D721Med (cell line): Measurements from ENCODE around the gene CEBPA.

Source experiments
- DNase-seq: peaks from one replicate; pipeline ENCODE4 v3.0.0; 2011; ENCODE audit warnings: low spot score; ENCODE audit not compliant: insufficient read length
- FAIRE-seq: peaks from 2 replicates; lab custom pipeline; 2011; peaks lifted over from hg19 to GRCh38; lab: Jason Lieb, UNC
- CTCF ChIP-seq: IDR thresholded peaks from 2 replicates; pipeline ENCODE4 v1.5.1; 2012; ENCODE audit warnings: mild to moderate bottlenecking, control low read depth; ENCODE audit not compliant: insufficient read depth; ENCODE audit errors: missing control alignments

CEBPA gene

GRCh38 chr19:33335446-33335845 is 33.1 kb upstream of the CEBPA start:
- no peak for TF ChIP-seq CTCF
- DNase-seq (no peak), FAIRE-seq (no peak)

GRCh38 chr19:33334271-33334670 is 31.9 kb upstream of the CEBPA start:
- no peak for FAIRE-seq
- DNase-seq, result no peak
- no peak for TF ChIP-seq CTCF

DNA sequence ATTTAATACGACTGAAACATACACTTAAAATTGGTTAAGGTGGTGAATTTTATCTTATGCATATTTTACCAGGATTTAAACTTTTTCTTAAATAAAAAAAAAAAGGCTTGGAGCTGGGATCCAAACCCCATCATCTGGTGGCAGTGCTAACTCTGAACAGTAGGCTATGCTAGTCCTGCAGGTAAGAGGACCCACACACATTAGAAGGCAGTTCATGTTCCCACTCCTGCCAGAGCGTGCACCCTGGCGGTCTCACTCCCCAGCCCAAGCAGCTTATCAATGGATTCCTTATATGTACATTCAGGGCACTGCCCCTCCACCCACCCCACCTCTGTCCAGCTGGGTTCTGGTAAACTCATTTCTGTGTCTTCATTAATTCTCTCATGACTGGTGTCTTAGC is 31.3 kb upstream of the CEBPA start:
- no peak for TF ChIP-seq CTCF
- FAIRE-seq, result no peak
- DNase-seq, result no peak

GRCh38 chr19:33333151-33333550 is 30.8 kb upstream of the CEBPA start:
- TF ChIP-seq CTCF, result no peak
- DNase-seq (no peak), FAIRE-seq (no peak)

DNA sequence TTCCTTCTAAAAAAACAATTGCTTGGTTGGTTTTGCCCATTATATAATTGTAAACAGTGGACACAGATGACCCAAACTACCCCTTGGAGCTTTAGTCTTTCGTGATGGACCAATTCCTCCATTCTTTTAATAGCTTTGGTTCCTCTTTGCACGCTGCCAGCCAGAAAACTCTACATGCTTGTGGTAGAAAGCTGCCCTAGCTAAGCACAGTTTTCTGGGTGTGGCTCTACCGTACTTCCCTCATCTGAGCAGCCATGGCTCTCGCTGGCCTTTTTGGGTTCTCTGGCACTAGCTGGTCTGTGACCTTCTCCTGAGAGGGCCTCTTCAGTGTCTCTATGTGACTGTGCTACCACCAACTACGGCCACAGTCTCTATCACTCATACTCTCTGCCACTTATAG is 29.9 kb upstream of the CEBPA start:
- DNase-seq (no peak), FAIRE-seq (no peak)
- TF ChIP-seq CTCF, result no peak

- FAIRE-seq (no peak), DNase-seq (no peak)
- no peak for TF ChIP-seq CTCF
Observed at GRCh38 chr19:33329736-33330135, 27.4 kb upstream of the CEBPA start.

- DNase-seq, result no peak
- no peak for FAIRE-seq
- no peak for TF ChIP-seq CTCF
Observed at GRCh38 chr19:33329060-33329459, 26.7 kb upstream of the CEBPA start.
